LHCN-M2 (cell line): ENCODE data around the gene OTULIN. TPM values are rescaled to one million over a fixed set of nuclear protein-coding genes. Genes with fewer than 3 reads are reported as not detected.

Source experiments
- DNase-seq: peaks from one replicate; pipeline ENCODE4 v3.0.0-alpha.2; 2012; ENCODE audit warnings: low read depth
- total RNA-seq: library from RNA; depleted of rRNA; stranded (reverse); fragments of >200 nt; gene quantifications from 2 replicates; pipeline ENCODE4 v1.2.3, GENCODE V29; 2014

The OTULIN gene
- total RNA-seq, 1 experiment from 2014 or later = 37.8 TPM

GRCh38 chr5:14696851-14697250 lies 32.3 kb downstream of the OTULIN start:
- no peak for DNase-seq

DNA sequence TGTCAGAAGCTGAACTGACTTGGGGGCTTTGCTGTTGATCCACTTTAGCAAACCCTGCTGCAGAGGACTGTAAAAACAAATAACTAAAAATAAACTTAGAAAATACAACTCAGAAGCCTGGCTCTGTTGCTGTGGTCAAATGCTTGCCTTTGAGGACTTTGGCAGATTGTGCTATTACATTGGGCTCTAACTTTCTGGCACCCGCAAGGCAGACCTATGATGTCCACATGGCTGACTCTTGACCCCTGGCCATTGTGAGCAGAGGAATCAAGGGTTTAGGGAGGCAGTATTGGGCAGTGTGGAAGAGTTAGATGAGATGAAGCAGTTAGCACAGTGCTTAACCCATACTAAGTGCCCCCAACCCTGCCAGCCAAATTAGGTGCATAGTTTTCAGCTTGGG lies 34.0 kb downstream of the OTULIN start:
- DNase-seq = no peak

- DNase-seq = no peak
Observed at GRCh38 chr5:14699159-14699558, 34.6 kb downstream of the OTULIN start.

GRCh38 chr5:14699807-14700400 lies 35.4 kb downstream of the OTULIN start:
- no peak for DNase-seq

- DNase-seq = no peak
Observed at GRCh38 chr5:14700478-14701436, 36.2 kb downstream of the OTULIN start.

GRCh38 chr5:14701556-14701955 lies 37.0 kb downstream of the OTULIN start:
- no peak for DNase-seq

- no peak for DNase-seq
Observed at GRCh38 chr5:14702238-14702839, 37.8 kb downstream of the OTULIN start.

- no peak for DNase-seq
Observed at GRCh38 chr5:14705556-14705955, 41.0 kb downstream of the OTULIN start.

DNA sequence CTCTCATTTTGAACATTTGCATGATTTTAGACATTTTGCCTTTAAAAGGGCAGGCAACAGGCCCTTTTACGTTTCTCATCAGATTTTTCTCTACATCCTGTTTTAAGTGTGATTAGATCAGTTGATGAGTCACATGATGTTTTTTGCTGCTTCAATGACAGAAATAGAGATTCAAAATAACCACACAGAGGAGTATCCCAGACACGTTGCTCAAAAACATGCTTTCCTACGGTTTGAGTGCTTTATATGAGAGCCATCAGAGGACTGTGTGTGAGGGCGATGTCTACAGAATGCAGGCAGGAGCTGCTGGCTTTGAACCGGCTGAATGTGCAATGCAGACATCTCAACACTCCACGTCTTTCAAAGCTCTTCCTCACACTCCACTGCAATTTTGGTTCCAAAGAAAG lies 42.1 kb downstream of the OTULIN start:
- peak; percentile 69 for DNase-seq

DNA sequence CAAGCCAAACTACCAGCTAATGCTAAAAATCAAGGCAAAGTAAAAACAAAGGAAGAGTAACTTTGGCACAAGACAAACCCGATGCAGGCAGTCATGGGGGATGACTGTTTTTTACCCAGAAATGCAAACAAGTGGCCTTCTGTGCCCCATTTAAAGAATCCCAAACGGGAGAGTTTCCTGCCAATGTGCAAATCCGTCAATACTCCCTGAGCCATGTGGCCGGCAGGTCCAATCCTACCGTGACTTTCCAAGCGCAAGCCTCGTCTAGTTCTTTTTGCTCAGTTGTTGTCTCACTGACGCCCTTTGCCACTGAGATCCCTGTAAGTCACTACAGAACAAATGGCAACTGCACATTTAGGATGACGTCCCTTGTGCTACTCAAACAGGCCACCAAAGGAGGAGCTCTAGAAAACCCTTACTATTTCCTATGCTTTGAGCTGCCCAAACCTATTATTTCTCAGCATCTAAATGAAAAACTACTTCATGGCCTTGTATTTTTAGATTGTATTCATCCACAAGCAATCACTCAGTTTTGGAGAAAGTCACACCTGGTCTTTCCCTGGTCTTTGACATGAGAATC lies 43.4 kb downstream of the OTULIN start:
- DNase-seq = no peak

DNA sequence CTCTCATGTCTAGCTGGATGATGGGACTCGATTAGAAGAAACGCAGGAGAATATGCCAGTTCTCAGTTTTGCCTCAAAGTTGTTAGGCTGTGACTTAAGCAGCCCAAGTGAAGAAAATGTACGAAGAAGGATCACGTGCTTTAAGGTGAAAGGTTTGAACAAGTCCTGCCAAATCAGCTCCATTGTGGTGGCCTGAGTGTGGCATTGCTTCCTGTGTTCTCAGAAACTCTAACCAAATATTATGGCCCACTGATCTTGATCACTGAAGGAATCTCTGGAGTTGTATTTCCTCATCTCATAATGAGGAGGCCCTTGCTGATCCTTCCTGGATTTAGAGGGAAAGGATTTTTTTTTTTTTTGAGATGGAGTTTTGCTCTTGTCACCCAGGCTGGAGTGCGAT lies 44.0 kb downstream of the OTULIN start:
- DNase-seq = no peak

DNA sequence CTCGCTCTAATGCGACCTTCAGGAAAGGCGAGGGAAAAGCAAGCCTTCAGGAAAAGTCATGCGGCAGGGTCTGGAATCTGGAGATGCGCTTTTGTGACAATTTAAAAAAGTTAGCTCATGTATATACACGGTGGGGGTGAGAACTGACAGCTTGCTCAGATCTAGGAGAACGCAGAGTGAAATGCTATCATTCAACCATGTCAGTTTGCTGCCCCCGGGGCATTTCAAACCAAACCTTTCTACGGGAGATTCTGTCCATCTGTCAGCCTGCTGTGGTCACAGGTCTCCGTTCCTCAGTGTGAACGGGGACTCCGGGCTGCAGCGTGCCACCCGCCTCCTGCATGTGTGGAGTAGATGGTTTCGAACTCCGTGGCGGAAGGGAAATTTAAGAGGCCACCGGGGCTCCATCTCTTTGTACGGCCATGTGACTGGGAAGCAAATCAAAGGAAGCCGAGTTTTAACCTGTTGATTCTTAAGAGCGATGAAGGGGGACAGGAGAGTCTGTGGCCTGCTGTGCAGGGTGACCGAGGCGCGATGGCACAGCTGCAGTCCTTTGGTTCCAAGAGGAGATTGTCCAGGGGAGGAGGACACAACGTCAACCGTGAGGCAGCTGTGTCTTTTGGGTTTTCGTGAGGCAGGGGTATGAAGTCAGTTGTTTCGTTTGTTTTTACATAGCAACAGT lies 45.9 kb downstream of the OTULIN start:
- no peak for DNase-seq

DNA sequence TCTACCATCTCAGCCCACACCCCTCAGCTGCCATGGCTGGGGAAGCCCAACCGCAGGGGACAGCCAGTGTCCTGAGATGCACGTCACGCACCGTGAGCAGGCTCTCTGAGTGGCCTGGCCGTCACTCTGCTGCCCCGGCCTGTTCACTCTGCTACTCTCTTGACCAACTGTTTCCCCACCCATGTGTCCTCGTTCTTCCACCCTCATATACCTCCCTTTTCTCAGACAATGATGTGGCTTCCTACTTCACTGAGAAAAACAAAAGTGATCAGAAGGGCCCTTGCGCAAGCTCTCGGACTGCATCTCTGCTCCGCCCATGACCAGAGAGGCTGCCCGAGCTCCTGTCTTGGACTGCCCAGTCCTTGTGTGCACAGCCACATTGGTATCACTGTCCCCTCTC lies 47.6 kb downstream of the OTULIN start:
- DNase-seq = no peak

DNA sequence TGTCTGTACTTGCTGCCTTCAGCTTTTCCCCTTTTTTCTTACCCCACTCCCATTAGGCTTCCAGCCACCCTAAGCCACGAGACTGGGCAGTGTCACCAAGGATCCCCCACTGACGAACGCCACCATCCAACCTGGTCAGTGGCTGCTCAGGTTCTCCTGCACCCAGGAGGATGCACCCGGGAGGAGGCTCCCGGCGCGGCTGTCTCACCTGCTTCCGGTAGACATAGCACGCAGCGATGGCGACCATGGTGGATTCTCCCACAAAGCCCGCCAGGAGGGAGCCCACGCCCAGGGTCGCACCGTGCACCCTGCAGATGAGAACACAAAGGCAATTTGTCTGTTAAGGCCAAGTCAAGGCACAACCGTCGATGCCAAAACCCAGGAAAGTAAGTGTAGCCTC lies 48.1 kb downstream of the OTULIN start:
- no peak for DNase-seq

- DNase-seq = no peak
Observed at GRCh38 chr5:14713476-14714390, 49.2 kb downstream of the OTULIN start.

DNA sequence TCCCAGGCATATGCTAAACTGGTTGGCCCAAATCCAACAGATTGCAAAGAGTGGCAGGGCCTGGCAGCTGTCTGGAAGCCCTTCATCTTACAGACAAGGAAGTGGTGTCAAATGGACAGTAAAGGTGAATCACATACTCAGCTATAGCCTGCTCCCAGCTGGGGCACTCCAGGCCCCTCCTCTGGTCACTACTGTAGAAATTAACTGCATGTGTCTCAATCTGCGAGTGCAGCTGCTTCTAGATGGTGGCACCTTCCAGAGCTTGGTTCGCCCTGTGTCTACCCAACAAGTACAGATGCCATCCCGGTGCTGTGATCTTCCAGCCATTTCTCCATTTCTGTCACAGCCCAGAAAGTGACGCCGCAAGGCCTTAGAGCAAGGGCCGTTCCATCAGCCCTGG lies 50.2 kb downstream of the OTULIN start:
- peak; percentile 92 for DNase-seq

DNA sequence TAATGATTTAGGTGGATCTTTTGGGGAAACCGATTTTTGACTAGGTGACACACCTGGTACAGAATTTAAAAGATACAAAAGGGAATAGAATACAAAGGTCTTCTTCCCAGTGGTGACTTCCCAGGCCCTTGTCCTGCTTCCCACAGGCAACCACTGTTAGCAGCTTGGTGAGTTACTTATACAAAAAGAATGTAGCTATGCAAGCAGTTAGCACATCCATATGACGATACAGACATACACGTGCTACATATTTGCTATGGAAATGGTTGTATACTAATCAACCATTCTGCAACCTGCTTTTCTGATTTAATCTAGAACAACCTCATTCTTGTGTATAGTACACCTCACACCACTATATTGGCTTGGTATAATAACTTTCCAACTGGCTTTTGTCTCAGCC lies 51.0 kb downstream of the OTULIN start:
- no peak for DNase-seq

DNA sequence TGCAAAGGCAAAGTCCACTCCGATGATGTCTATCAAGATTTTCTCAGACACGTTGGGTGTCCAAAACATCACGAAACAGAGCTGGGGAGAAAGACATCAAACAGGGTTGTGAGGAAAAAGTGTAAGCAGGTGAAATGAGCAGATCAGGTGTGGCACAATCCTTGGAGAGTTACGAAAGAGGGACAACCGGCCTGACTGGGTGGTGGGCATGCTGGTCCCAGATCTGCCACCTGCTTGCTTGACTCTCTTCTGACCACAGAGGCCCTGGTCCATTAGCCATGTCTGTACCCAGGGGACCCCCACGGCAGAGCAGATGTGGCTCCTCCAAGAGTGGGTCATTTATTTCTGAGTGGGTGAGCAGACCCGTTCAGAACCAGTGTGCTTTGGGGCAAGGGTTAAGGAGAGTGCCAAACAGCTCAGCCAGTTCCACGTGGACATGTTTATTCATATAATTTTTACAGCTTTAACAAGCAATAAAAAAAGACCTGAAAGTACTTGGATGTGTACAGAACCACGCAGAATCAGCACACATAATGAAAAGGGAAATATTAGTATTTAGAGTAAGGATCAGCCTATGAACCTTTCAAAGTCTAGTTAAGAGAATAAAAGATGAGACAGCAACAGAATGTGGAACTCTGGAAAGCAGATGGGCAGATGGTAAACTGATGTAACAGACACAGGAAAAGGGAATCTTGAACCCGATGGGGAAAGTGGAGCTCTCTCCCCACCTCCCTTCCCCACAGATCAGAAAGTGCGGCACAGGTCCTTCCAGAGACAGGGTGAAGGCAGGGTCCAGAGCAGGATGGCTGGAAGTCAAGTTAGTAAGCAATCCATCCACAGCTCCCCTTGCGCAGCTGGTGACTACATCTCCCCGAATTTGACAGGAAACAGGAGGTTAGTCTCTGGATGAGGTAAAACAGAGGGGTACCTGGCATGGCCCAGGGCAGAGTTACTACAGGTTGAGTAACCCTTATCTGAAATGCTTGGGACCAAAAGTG lies 52.5 kb downstream of the OTULIN start:
- no peak for DNase-seq

DNA sequence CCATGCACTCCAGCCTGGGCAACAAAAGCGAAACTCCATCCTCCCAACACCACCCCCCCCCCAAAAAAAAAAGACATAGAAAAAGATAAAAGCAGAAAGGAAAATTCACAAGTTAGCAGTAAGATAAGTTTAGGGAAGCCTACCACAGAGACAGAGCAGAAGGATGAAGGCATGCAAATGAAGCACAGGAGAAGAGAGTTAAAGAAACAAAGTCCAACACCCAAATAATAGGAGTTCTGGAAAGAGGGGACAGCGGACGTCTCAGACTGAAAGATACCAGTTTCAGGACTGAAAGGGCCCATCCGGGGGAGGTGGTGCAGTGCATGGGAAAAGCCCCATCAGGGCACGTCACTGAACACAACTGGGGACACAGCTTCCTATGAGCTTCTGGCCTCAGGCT lies 54.3 kb downstream of the OTULIN start:
- DNase-seq = no peak
